ENCODE results near the gene RPS6KB2.
"Not testable (repeated sequence)": the region's sequence is repeated elsewhere in the genome, so short reads cannot be mapped to it uniquely, and the experiment has no call there.

The RPS6KB2 gene

GRCh38 chr11:67397986-67398660, 30.2 kb upstream of the RPS6KB2 start:
- no peak for DNase-seq

- no peak for DNase-seq
These were observed 29.4 kb upstream of the RPS6KB2 start for GRCh38 chr11:67398661-67399563.

GRCh38 chr11:67400251-67400941, 27.9 kb upstream of the RPS6KB2 start:
- no peak for DNase-seq

GRCh38 chr11:67400942-67401494, 27.3 kb upstream of the RPS6KB2 start:
- no peak for DNase-seq

- peak; percentile 86 for DNase-seq
These were observed 26.7 kb upstream of the RPS6KB2 start, which contains the start of gene PPP1CA for GRCh38 chr11:67401495-67402191. PPP1CA (minus strand) TSS chr11:67401858; CDS start chr11:67401782, 76 bp downstream.

GRCh38 chr11:67402192-67402839, 26.0 kb upstream of the RPS6KB2 start:
- not testable (repeated sequence) for DNase-seq

GRCh38 chr11:67403085-67403484, 25.2 kb upstream of the RPS6KB2 start:
- DNase-seq = not testable (repeated sequence)

- DNase-seq = no peak
These were observed 23.6 kb upstream of the RPS6KB2 start for GRCh38 chr11:67404515-67405195.

- DNase-seq = no peak
These were observed 23.1 kb upstream of the RPS6KB2 start for GRCh38 chr11:67405196-67405567.

GRCh38 chr11:67405688-67406339, 22.5 kb upstream of the RPS6KB2 start:
- no peak for DNase-seq

- no peak for DNase-seq
These were observed 21.8 kb upstream of the RPS6KB2 start for GRCh38 chr11:67406420-67406968.

GRCh38 chr11:67406969-67407687, 21.2 kb upstream of the RPS6KB2 start:
- DNase-seq = no peak

GRCh38 chr11:67407688-67408163, 20.6 kb upstream of the RPS6KB2 start:
- no peak for DNase-seq

GRCh38 chr11:67408437-67409200, 19.7 kb upstream of the RPS6KB2 start:
- no peak for DNase-seq

GRCh38 chr11:67409261-67409666, 19.0 kb upstream of the RPS6KB2 start:
- no peak for DNase-seq

GRCh38 chr11:67409781-67410368, 18.4 kb upstream of the RPS6KB2 start:
- DNase-seq = peak; percentile 95

GRCh38 chr11:67410369-67410831, 17.9 kb upstream of the RPS6KB2 start:
- DNase-seq = no peak

All from NCI-H510A (cell line).